ENCODE measurements around the gene SULT4A1. TPM values are rescaled to one million over a fixed set of nuclear protein-coding genes. Genes with fewer than 3 reads are reported as not detected.

The SULT4A1 gene
- total and polyA plus RNA-seq, 9 of the 15 experiments (the other 6 are each of a cell fraction or from before 2014, with no cell fraction given), result 0.03 to 0.20 (median 0.09) TPM; not detected in 3

GRCh38 chr22:43776081-43776670 is 86.1 kb downstream of the SULT4A1 start:
- ChIA-PET CTCF (ENCODE audit: low intra/inter-chr PET ratio) (no interaction called here), POLR2A (no interaction called here)
- no TSS peak for BruUV-seq (replicated peaks)
- Histone ChIP-seq H3K27me3 (ENCODE audit: control insufficient read depth in 2 of 2, insufficient read depth in 2 of 2, low read length in 2 of 2) (peaks cover 0 to 15% of the 10 kb centered on the region in 2 experiments; a peak in 3 of 5 replicates), H3K9ac (ENCODE audit: insufficient read depth in 1 of 2, low read depth in 2 of 2, low read length in 2 of 2) (no peak overlapping the region), H3K4me2 (ENCODE audit: insufficient read depth, low read length) (no peak overlapping the region), H3K27ac (ENCODE audit: extremely low read depth, low read depth, low read length) (no peak overlapping the region), H3K4me3 (no peak overlapping the region), H3K36me3 (ENCODE audit: control insufficient read depth, insufficient read depth, low read length) (no peaks in the 10 kb centered on the region), H2AFZ (ENCODE audit: low read depth, low read length) (no peak overlapping the region), H4K20me1 (replicated peaks; ENCODE audit: control insufficient read depth, insufficient read depth, low read length) (no peaks in the 10 kb centered on the region), H3K9me3 (replicated peaks; ENCODE audit: control insufficient read depth, insufficient read depth, low read depth, low read length) (no peaks in the 10 kb centered on the region), H3K4me1 (replicated peaks in 1 of 2; ENCODE audit: control insufficient read depth in 2 of 2, insufficient read depth in 2 of 2, low read length in 2 of 2) (no peaks in the 10 kb centered on the region), H3K9me1 (ENCODE audit: control insufficient read depth, insufficient read depth, low read length) (no peaks in the 10 kb centered on the region), H3K79me2 (ENCODE audit: control insufficient read depth, insufficient read depth, low read length) (no peaks in the 10 kb centered on the region)
- intact Hi-C loops (cut with micrococcal nuclease), result no loop called here
- no peak for ATAC-seq
- FAIRE-seq, result no peak
- in situ Hi-C loops (cut with MboI), result no loop called here
- WGBS (ENCODE audit: insufficient coverage, low coverage, missing lambda C conversion rate), result 0% methylated on average over 7 of the region's 9 CpGs
- no peak for DNase-seq (ENCODE audit: extremely low read depth in 1 of 4, low spot score in 3 of 4)
- TF ChIP-seq MCM7 (IDR thresholded peaks at IDR 0.05), result no peak
- no peak for TF ChIP-seq HEY1 (CRISPR knock-in tag; IDR thresholded peaks at IDR 0.05; ENCODE audit: borderline replicate concordance)
- no peak for TF ChIP-seq PRMT5 (CRISPR knock-in tag; IDR thresholded peaks at IDR 0.05)
- no peak for TF ChIP-seq ZNF354B (CRISPR knock-in tag; IDR thresholded peaks at IDR 0.05)
- no peak for TF ChIP-seq TAF1 (IDR thresholded peaks at IDR 0.05; ENCODE audit: control insufficient read depth, extremely low read depth, insufficient read depth, low read length, severe bottlenecking)
- TF ChIP-seq RFX1 (IDR thresholded peaks at IDR 0.05), result no peak
- no peak for TF ChIP-seq ZBTB9 (CRISPR knock-in tag; IDR thresholded peaks at IDR 0.05)
- TF ChIP-seq MNT (conservative IDR thresholded peaks at IDR 0.05), result no peak
- no peak for TF ChIP-seq FOS (IDR thresholded peaks at IDR 0.05; ENCODE audit: extremely low read depth, insufficient read length)
- TF ChIP-seq SRSF3 (IDR thresholded peaks at IDR 0.05; ENCODE audit: insufficient read depth, low read length), result no peak
- TF ChIP-seq ZBTB2 (IDR thresholded peaks at IDR 0.05), result no peak
- TF ChIP-seq HDAC8 (tag; IDR thresholded peaks at IDR 0.05), result no peak
- no peak for TF ChIP-seq CUX1 (CRISPR knock-in tag; IDR thresholded peaks at IDR 0.05)
